Thyroid gland (tissue), 4 donors: Measurements from ENCODE around the gene LAMA1. TPM values are rescaled to one million over a fixed set of nuclear protein-coding genes. Genes with fewer than 3 reads are reported as not detected.

Experiments used
- DNase-seq, 2 donors: peaks; one replicate each; pipeline ENCODE4 v3.0.0-alpha.2; 2019
- H3K27ac ChIP-seq, 3 donors: fragments of 200-600 bp; sonication (generic); 1 replicate in 2 of 3; 2 replicates in 1 of 3; pipeline ENCODE4 v1.5.1; 2016 to 2019; ENCODE audit warnings: mild to moderate bottlenecking in 1 of 3, moderate library complexity in 1 of 3
- H3K27me3 ChIP-seq: fragments of 200-600 bp; sonication (generic); one replicate; pipeline ENCODE4 v1.5.1; 2019
- H3K36me3 ChIP-seq, 2 donors: fragments of 200-600 bp; sonication (generic); one replicate each; pipeline ENCODE4 v1.5.1; 2016 to 2019
- H3K4me1 ChIP-seq, 2 donors: fragments of 200-600 bp; sonication (generic); one replicate each; pipeline ENCODE4 v1.5.1; 2017 to 2019
- H3K4me3 ChIP-seq, 3 donors: fragments of 200-600 bp; sonication (generic); replicated peaks in 1 of 3; 1 replicate in 2 of 3; 2 replicates in 1 of 3; pipeline ENCODE4 v1.5.1; 2016; ENCODE audit warnings: mild to moderate bottlenecking in 1 of 3
- H3K9me3 ChIP-seq: fragments of 200-600 bp; sonication (generic); one replicate; pipeline ENCODE4 v1.5.1; 2017
- CTCF ChIP-seq, 6 experiments: fragments of 200-600 bp in 3 of 6; fragments of 450-650 bp in 3 of 6; sonication (generic) in 3 of 6; IDR thresholded peaks; one replicate each; pipeline ENCODE4 v1.5.1; 2016 to 2019; ENCODE audit warnings: antibody characterized with exemption in 6 of 6, mild to moderate bottlenecking in 2 of 6, inconsistent platforms in 1 of 6, moderate library complexity in 1 of 6
- POLR2A ChIP-seq, 2 donors: fragments of 450-650 bp; IDR thresholded peaks; one replicate each; pipeline ENCODE4 v1.6.1; 2017; ENCODE audit warnings: antibody characterized with exemption in 2 of 2, mild to moderate bottlenecking in 2 of 2, moderate library complexity in 1 of 2
- WGBS, 2 donors: methylation state at CpG; one replicate each; pipeline ENCODE4 v1.1.5; 2017; 5-methylcytosine and 5-hydroxymethylcytosine counted together
- intact Hi-C: fragments of 100-400 bp; cut with DNase I; formaldehyde crosslinking; loops from one replicate; pipeline ENCODE4 v1.15.1; 2023
- total RNA-seq, 4 donors: library from RNA; depleted of rRNA; stranded (reverse); fragments of >200 nt; gene quantifications; one replicate each; pipeline ENCODE4 v1.2.3, GENCODE V29; 2016

Gene LAMA1
- total RNA-seq, 4 donors from 2014 or later = 4.2 to 20.7 (median 15.2) TPM

GRCh38 chr18:7062811-7063210 is 54.8 kb downstream of the LAMA1 start:
- no peak for TF ChIP-seq POLR2A (IDR thresholded peaks at IDR 0.05)
- TF ChIP-seq CTCF (IDR thresholded peaks at IDR 0.05) = no peak
- intact Hi-C loops = no loop called here

GRCh38 chr18:7062236-7062635 is 55.4 kb downstream of the LAMA1 start:
- Histone ChIP-seq H3K27me3 (no peaks in the 10 kb centered on the region), H3K4me1 (peaks cover 5 to 7% of the 10 kb centered on the region in 2 donors), H3K4me3 (no peak overlapping the region), H3K36me3 (no peaks in the 10 kb centered on the region), H3K9me3 (no peaks in the 10 kb centered on the region), H3K27ac (no peak overlapping the region)
- TF ChIP-seq CTCF (IDR thresholded peaks at IDR 0.05) (no peak), POLR2A (IDR thresholded peaks at IDR 0.05) (no peak)
- 78 to 80% methylated on average over 9 of the region's 9 CpGs for WGBS, 2 donors
- DNase-seq = no peak
- intact Hi-C loops = no loop called here

More at GRCh38 chr18:7062811-7063210, 54.8 kb downstream of the LAMA1 start:
- Histone ChIP-seq H3K4me3 (no peak overlapping the region), H3K4me1 (peaks cover 6 to 11% of the 10 kb centered on the region in 2 donors), H3K36me3 (no peaks in the 10 kb centered on the region), H3K9me3 (no peaks in the 10 kb centered on the region), H3K27ac (no peak overlapping the region), H3K27me3 (no peaks in the 10 kb centered on the region)
- DNase-seq = no peak
- WGBS, 2 donors = 94% methylated on average over 5 of the region's 5 CpGs

- Histone ChIP-seq H3K27ac (no peak overlapping the region), H3K9me3 (no peaks in the 10 kb centered on the region), H3K36me3 (no peaks in the 10 kb centered on the region), H3K27me3 (no peaks in the 10 kb centered on the region), H3K4me3 (no peak overlapping the region), H3K4me1 (peaks cover 0 to 7% of the 10 kb centered on the region in 2 donors)
- 50 to 60% methylated on average over 2 of the region's 2 CpGs for WGBS, 2 donors
- no peak for DNase-seq
- no peak for TF ChIP-seq CTCF (IDR thresholded peaks at IDR 0.05)
- no peak for TF ChIP-seq POLR2A (IDR thresholded peaks at IDR 0.05)
- intact Hi-C loops = no loop called here
Measured at GRCh38 chr18:7059276-7059675, 58.3 kb downstream of the LAMA1 start.

GRCh38 chr18:7056026-7056425 is 61.6 kb downstream of the LAMA1 start:
- Histone ChIP-seq H3K27me3 (no peaks in the 10 kb centered on the region), H3K36me3 (no peaks in the 10 kb centered on the region), H3K4me3 (no peak overlapping the region), H3K4me1 (peaks cover 0 to 7% of the 10 kb centered on the region in 2 donors), H3K9me3 (no peaks in the 10 kb centered on the region), H3K27ac (no peak overlapping the region)
- no peak for TF ChIP-seq CTCF (IDR thresholded peaks at IDR 0.05)
- no peak for TF ChIP-seq POLR2A (IDR thresholded peaks at IDR 0.05)
- WGBS, 2 donors = 88 to 92% methylated on average over 6 of the region's 6 CpGs
- no peak for DNase-seq
- intact Hi-C loops = no loop called here

GRCh38 chr18:7049951-7050350 is 67.6 kb downstream of the LAMA1 start:
- no peaks in the 10 kb centered on the region for H3K36me3 ChIP-seq
- no peaks in the 10 kb centered on the region for H3K27me3 ChIP-seq
- no peaks in the 10 kb centered on the region for H3K4me1 ChIP-seq
- H3K4me3 ChIP-seq = no peak overlapping the region
- intact Hi-C loops = no loop called here
- 77 to 80% methylated on average over 5 of the region's 5 CpGs for WGBS, 2 donors
- H3K27ac ChIP-seq = no peak overlapping the region
- no peaks in the 10 kb centered on the region for H3K9me3 ChIP-seq
- DNase-seq = no peak
- no peak for TF ChIP-seq CTCF (IDR thresholded peaks at IDR 0.05)
- no peak for TF ChIP-seq POLR2A (IDR thresholded peaks at IDR 0.05)
